Ectodermal cell (in vitro differentiated cells): ENCODE measurements around the gene ACR.

ENCODE experiments used
- H3K27ac ChIP-seq: 2 replicates; pipeline ENCODE4 v1.7.0; 2013; ENCODE audit warnings: mild to moderate bottlenecking, low read depth, low read length; ENCODE audit not compliant: insufficient read depth, poor library complexity, severe bottlenecking
- H3K27me3 ChIP-seq: 2 replicates; pipeline ENCODE4 v1.7.0; 2013; ENCODE audit warnings: mild to moderate bottlenecking, low read length; ENCODE audit not compliant: insufficient read depth, control insufficient read depth, poor library complexity, severe bottlenecking
- H3K36me3 ChIP-seq: one replicate; pipeline ENCODE4 v1.7.0; 2013; ENCODE audit warnings: low read length; ENCODE audit not compliant: control insufficient read depth, insufficient read depth
- H3K4me1 ChIP-seq: one replicate; pipeline ENCODE4 v1.7.0; 2013; ENCODE audit warnings: low read length; ENCODE audit not compliant: control insufficient read depth, insufficient read depth
- H3K4me3 ChIP-seq: 2 replicates; pipeline ENCODE4 v1.7.0; 2013; ENCODE audit warnings: low read depth, low read length, control low read depth; ENCODE audit not compliant: insufficient read depth
- H3K9me3 ChIP-seq: 2 replicates; pipeline ENCODE4 v1.7.0; 2013; ENCODE audit warnings: mild to moderate bottlenecking, low read length, moderate library complexity; ENCODE audit not compliant: control insufficient read depth
- WGBS, 2 experiments: methylation state at CpG; one replicate each; pipeline ENCODE4 v1.1.7; 2013; ENCODE audit warnings: missing lambda C conversion rate in 2 of 2; 5-methylcytosine and 5-hydroxymethylcytosine counted together

ACR gene

DNA sequence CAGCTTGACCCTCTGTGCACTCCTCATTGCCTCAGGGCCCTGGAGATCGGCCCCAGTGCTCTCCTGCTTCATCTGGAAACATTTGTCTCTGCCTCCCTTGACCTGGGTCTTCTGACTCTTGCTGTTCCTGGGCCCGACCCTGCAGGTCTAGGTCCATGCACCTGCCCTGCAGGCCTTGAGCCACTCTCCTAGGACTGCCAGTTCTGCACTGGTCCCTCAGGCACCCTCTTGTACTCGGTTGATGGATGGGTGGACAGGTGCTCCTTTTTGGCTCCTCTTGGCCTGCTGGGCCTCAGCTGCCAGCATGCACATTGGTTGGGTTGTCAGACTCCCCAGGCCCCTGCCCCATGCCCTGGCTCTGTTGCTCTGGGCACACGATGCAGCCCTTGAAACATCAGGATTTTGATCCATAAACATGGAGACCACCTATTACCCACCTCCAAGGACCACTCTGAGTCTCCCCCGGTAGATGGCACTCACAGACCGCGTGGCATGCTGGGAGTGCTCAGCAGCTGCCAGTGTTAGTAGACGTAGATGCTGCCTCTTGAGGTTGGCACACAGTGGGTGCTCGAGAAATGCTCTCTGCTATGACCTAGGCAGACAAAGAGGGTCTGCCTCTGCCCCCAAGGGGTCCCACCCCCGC is 20.2 kb upstream of the ACR start:
- no peaks in the 10 kb centered on the region for H3K4me1 ChIP-seq
- H3K36me3 ChIP-seq, result no peaks in the 10 kb centered on the region
- peaks cover 38% of the 10 kb centered on the region for H3K27me3 ChIP-seq
- H3K4me3 ChIP-seq, result no peak overlapping the region
- 85 to 88% methylated on average over 10 of the region's 10 CpGs for WGBS, 2 experiments
- no peaks in the 10 kb centered on the region for H3K9me3 ChIP-seq
- H3K27ac ChIP-seq, result no peak overlapping the region

- Histone ChIP-seq H3K36me3 (no peaks in the 10 kb centered on the region), H3K27me3 (peaks cover 38% of the 10 kb centered on the region), H3K4me3 (no peak overlapping the region), H3K9me3 (no peaks in the 10 kb centered on the region), H3K27ac (no peak overlapping the region), H3K4me1 (no peaks in the 10 kb centered on the region)
- WGBS, 2 experiments, result 95 to 96% methylated on average over 10 of the region's 10 CpGs
Measured at GRCh38 chr22:50718352-50718709, 19.7 kb upstream of the ACR start.

GRCh38 chr22:50719814-50720300 is 18.1 kb upstream of the ACR start:
- WGBS, 2 experiments, result 9% methylated on average over 40 of the region's 40 CpGs
- no peaks in the 10 kb centered on the region for H3K4me1 ChIP-seq
- no peaks in the 10 kb centered on the region for H3K36me3 ChIP-seq
- H3K27me3 ChIP-seq, result peaks cover 38% of the 10 kb centered on the region
- no peak overlapping the region for H3K27ac ChIP-seq
- H3K4me3 ChIP-seq, result peak overlapping the region; percentile 26
- H3K9me3 ChIP-seq, result no peaks in the 10 kb centered on the region

GRCh38 chr22:50720301-50721256 is 17.4 kb upstream of the ACR start:
- no peaks in the 10 kb centered on the region for H3K4me1 ChIP-seq
- no peaks in the 10 kb centered on the region for H3K9me3 ChIP-seq
- no peak overlapping the region for H3K27ac ChIP-seq
- WGBS, 2 experiments, result 11 to 12% methylated on average over 132 of the region's 132 CpGs
- peak overlapping the region; percentile 26 for H3K4me3 ChIP-seq
- peaks cover 38% of the 10 kb centered on the region for H3K27me3 ChIP-seq
- no peaks in the 10 kb centered on the region for H3K36me3 ChIP-seq

GRCh38 chr22:50721257-50721844 is 16.7 kb upstream of the ACR start:
- Histone ChIP-seq H3K4me3 (no peak overlapping the region), H3K27me3 (peaks cover 38% of the 10 kb centered on the region), H3K36me3 (no peaks in the 10 kb centered on the region), H3K4me1 (no peaks in the 10 kb centered on the region), H3K27ac (no peak overlapping the region), H3K9me3 (no peaks in the 10 kb centered on the region)
- 90 to 91% methylated on average over 32 of the region's 32 CpGs for WGBS, 2 experiments

DNA sequence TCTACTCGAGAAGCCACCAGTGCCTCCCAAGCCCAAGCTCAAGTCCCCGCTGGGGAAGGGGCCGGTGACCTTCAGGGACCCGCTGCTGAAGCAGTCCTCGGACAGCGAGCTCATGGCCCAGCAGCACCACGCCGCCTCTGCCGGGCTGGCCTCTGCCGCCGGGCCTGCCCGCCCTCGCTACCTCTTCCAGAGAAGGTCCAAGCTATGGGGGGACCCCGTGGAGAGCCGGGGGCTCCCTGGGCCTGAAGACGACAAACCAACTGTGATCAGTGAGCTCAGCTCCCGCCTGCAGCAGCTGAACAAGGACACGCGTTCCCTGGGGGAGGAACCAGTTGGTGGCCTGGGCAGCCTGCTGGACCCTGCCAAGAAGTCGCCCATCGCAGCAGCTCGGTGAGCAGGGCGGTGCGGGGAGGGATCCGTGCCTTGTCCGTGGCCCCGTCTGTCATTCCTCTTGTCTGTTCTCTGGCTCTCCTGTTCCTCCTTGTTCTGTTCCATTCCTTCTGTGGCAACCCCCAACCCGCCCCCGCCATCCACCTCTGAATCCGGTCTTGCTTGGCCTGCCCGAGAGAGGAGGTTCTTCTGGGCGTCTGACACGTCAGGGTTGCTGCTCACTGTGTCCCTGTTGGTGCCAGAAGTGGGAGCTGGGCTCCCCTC is 15.8 kb upstream of the ACR start:
- Histone ChIP-seq H3K36me3 (no peaks in the 10 kb centered on the region), H3K27ac (no peak overlapping the region), H3K4me1 (no peaks in the 10 kb centered on the region), H3K9me3 (no peaks in the 10 kb centered on the region), H3K4me3 (no peak overlapping the region), H3K27me3 (peaks cover 38% of the 10 kb centered on the region)
- 93% methylated on average over 33 of the region's 33 CpGs for WGBS, 2 experiments

DNA sequence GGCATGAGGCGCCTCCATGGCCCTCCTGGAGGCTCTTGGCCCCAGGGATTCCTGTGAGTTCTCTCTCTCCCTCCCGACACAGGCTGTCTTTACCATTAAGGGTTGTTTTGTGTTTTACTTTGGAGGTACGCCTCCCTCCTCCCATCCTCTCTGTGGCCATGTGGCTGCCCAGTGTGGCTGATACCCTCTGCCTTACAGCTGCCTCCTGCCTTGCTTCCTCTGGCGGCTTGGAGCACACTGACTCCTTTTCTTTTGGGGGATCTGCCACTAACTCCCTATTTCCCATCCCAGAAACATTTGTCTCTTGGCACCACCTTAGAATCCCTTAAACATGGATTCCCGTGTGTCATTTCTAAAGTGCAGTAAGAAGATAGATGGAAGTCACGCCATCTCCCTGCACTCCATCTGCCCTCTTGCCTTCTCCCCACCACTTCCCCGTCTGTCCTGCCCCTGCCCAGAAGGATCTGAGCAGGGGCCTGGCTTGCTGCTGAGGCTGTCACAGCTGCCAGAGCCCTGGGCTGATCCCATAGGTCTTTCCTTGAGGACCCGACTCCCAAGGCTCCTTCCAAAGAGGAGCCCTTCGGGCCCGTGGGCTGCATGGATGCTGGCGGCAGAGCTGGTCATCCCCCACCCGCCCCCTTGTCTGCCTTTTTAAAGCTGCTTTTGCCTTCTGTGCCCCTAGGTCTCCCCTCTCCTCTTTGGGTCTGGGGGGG is 15.1 kb upstream of the ACR start:
- WGBS, 2 experiments, result 95% methylated on average over 11 to 12 of the region's 12 CpGs
- no peaks in the 10 kb centered on the region for H3K36me3 ChIP-seq
- H3K9me3 ChIP-seq, result no peaks in the 10 kb centered on the region

DNA sequence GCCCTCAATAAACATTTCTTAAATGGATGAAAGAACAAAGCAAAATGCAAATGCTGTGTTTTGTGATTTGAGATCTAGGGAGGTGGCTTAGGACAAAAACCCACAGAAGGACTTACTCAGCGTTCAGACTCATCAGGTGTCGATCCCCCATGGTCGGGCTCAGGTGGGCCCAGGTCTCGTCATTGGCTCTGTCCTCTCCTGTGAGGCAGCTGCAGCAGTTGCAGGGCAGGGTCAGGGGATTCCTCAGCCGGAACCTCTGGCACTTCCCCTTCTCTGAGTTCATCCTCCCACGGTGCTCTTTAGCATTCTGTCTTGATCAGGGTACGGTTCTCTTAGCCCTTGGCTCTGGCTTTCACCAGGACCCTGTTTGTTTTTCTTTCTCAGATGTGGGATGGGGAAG is 14.0 kb upstream of the ACR start:
- 80 to 83% methylated on average over 7 of the region's 7 CpGs for WGBS, 2 experiments
- Histone ChIP-seq H3K27me3 (peaks cover 26% of the 10 kb centered on the region), H3K9me3 (no peaks in the 10 kb centered on the region), H3K27ac (no peak overlapping the region), H3K4me1 (no peaks in the 10 kb centered on the region), H3K36me3 (no peaks in the 10 kb centered on the region), H3K4me3 (no peak overlapping the region)

More for the DNA sequence above, 15.1 kb upstream of the ACR start:
- Histone ChIP-seq H3K27ac (no peak overlapping the region), H3K27me3 (peaks cover 37% of the 10 kb centered on the region), H3K4me3 (no peak overlapping the region), H3K4me1 (no peaks in the 10 kb centered on the region)

GRCh38 chr22:50724616-50725015 is 13.4 kb upstream of the ACR start:
- no peaks in the 10 kb centered on the region for H3K4me1 ChIP-seq
- H3K27ac ChIP-seq, result no peak overlapping the region
- H3K9me3 ChIP-seq, result no peaks in the 10 kb centered on the region
- H3K4me3 ChIP-seq, result no peak overlapping the region
- WGBS, 2 experiments, result 96% methylated on average over 8 of the region's 8 CpGs
- peaks cover 20% of the 10 kb centered on the region for H3K27me3 ChIP-seq
- H3K36me3 ChIP-seq, result no peaks in the 10 kb centered on the region
